ENCODE data around the gene CDPF1.

DNA sequence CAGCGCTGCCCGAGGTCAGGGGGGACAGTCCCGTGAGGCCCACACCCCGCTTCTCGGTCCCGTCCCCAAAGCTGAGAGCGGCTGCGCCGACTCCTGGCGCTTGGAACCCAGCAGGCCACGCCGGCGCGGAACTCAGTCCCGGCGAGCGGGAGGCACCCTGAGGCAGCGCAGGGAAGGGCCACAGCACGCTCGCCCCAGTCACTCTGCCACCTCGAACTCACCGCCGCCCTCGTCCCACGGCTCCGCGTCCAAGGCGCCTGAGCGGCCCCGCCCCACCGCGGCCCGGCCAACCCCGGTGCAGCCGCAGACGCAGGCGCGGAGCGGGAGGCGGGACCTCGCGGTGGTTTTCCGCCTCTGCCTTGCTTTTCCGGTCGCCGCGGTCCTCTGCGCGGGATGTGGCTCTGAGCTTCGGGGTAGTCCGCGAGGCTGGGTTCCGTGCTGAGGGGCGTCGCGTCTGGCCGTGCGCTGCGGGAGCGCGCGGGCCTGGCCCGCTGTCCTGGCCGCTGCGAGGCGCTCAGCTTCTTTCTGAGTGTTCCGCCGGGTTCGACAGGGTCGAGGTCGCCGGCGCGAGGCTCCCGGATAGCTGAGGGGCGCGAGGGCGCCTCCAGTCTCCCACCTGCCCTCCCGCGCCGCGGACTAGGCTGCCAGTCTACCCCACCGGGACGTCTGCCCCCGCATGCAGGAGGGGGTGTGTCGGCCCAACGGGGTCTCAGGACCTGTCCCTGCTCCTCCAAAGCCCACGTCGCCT is at the start of gene CDPF1:
- TF ChIP-seq, protein P1, sequence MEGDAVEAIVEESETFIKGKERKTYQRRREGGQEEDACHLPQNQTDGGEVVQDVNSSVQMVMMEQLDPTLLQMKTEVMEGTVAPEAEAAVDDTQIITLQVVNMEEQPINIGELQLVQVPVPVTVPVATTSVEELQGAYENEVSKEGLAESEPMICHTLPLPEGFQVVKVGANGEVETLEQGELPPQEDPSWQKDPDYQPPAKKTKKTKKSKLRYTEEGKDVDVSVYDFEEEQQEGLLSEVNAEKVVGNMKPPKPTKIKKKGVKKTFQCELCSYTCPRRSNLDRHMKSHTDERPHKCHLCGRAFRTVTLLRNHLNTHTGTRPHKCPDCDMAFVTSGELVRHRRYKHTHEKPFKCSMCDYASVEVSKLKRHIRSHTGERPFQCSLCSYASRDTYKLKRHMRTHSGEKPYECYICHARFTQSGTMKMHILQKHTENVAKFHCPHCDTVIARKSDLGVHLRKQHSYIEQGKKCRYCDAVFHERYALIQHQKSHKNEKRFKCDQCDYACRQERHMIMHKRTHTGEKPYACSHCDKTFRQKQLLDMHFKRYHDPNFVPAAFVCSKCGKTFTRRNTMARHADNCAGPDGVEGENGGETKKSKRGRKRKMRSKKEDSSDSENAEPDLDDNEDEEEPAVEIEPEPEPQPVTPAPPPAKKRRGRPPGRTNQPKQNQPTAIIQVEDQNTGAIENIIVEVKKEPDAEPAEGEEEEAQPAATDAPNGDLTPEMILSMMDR (IDR thresholded peaks at IDR 0.05): no peak
- TF ChIP-seq POLR2A (IDR thresholded peaks at IDR 0.05): peak in 1 of 2 donors; percentile 57
